Mucosa of stomach (tissue), 1 donor: Measurements from ENCODE around the gene ARAP2.

Experiments used
- H3K27me3 ChIP-seq: one replicate; pipeline ENCODE4 v1.7.0; 2013; ENCODE audit warnings: mild to moderate bottlenecking, low read length; ENCODE audit not compliant: control insufficient read depth, insufficient read depth
- H3K36me3 ChIP-seq: one replicate; pipeline ENCODE4 v1.7.0; 2013; ENCODE audit warnings: low read length; ENCODE audit not compliant: control insufficient read depth, insufficient read depth
- H3K4me1 ChIP-seq: one replicate; pipeline ENCODE4 v1.7.0; 2013; ENCODE audit warnings: mild to moderate bottlenecking, low read length; ENCODE audit not compliant: control insufficient read depth, insufficient read depth
- H3K4me3 ChIP-seq: one replicate; pipeline ENCODE4 v1.7.0; 2013; ENCODE audit warnings: low read length
- H3K9ac ChIP-seq: one replicate; pipeline ENCODE4 v1.7.0; 2013; ENCODE audit warnings: mild to moderate bottlenecking, low read length, moderate library complexity
- H3K9me3 ChIP-seq: one replicate; pipeline ENCODE4 v1.7.0; 2013; ENCODE audit warnings: mild to moderate bottlenecking, low read length, moderate library complexity; ENCODE audit not compliant: control insufficient read depth
- donor health status: Pancreatic carcinoma.

Gene ARAP2

DNA sequence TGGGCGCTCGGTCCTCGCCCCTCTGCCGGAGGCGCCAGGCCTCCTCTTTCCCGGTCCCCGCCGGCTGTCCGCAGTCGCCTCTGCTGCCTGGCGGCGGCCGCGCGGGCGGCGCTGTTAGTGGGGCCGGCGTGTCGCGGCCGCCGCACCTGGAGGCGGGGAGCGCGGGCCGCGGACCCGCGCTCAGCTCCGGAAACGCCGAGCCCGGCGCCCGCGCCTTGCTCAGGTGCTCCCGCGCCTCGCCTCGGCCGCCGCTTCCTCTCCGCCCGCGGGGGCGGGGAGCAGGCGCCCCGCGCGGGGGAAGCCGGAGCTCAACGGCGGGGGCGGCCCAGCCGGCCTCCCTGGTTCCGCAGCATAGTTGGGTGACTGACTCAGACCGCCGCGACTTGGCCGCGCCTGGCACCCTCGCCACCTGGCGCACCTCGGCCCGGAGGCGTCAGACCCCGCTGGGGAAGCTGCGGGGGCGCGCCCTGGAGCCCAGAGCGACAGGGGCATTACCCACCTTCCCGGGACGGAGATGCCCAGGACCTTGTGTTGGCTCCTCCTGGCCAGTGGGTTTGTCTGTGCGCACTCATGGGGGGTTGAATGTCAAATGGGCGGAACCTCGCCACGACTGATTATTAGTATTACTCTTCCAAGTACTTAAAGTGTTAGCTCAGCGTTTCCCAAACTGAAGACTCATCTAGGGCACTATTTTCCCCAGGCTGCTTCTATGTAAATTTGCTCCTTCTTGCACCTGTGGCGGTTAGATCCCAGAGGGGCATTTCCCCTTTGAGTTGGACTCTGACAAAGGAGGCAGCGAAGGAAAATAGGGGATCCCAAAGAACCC lies at the start of gene ARAP2:
ARAP2 (minus strand) TSS at position 258 of the 826 bp plus-strand sequence. CDS start 15,028 bp downstream, outside the sequence.
- no peaks in the 10 kb centered on the region for H3K4me1 ChIP-seq
- H3K9ac ChIP-seq: peak within 1 kb of the TSS; percentile 96
- H3K9me3 ChIP-seq: no peaks in the 10 kb centered on the region
- no peaks in the 10 kb centered on the region for H3K36me3 ChIP-seq
- peak within 1 kb of the TSS; percentile 61 for H3K4me3 ChIP-seq
- no peaks in the 10 kb centered on the region for H3K27me3 ChIP-seq

DNA sequence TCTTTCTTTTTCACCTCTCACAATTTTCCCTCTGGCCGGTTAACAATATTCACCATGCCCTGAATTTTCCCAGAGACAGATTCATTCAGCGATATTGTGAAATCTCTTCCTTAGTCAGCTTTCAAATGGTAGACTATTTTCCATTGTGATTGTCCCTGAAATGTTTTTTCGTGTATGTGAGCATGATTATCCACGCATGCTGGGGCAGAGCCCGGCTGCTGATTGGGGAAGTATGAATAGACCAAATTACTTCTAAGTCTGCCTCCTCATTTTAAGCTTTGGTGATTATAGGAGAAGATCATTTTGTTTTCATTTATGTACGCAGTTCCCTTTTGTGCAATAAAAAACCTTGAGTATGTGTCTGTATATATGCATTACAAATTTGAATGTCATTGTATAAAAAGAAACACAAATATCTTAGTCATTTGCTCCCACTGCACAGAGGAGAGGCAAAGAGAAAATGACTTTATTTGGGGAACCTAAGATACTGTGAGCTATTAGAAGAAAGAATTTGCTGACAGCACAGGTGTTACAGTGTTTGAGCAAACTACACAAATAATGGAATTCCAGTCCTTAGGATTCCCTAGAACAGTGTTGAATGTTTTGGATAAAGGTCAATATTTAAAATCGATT lies 48.4 kb upstream of the ARAP2 start:
- Histone ChIP-seq H3K9ac (no peak overlapping the region), H3K9me3 (no peaks in the 10 kb centered on the region), H3K27me3 (no peaks in the 10 kb centered on the region), H3K36me3 (no peaks in the 10 kb centered on the region), H3K4me1 (no peaks in the 10 kb centered on the region), H3K4me3 (no peak overlapping the region)

DNA sequence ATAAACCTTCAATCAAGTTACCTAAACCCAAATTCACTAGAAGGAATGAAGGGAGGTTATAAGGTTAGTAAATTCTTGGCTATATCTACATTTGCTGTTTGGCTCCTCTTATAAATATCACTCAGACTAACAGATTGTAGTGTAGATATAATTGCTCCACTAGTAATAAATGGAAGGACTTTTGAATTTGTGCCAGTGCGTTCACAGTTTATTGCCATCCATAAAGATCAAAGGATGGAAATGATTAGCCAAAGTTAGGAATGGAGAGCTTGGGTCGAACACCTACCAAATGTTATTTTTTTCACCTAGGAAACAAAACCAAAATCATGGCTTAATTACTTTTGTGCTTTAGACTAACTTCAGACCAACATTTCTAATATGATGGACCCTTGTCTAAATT lies 46.3 kb upstream of the ARAP2 start:
- H3K4me3 ChIP-seq: no peak overlapping the region
- no peaks in the 10 kb centered on the region for H3K4me1 ChIP-seq
- H3K9me3 ChIP-seq: no peaks in the 10 kb centered on the region
- no peaks in the 10 kb centered on the region for H3K27me3 ChIP-seq
- no peak overlapping the region for H3K9ac ChIP-seq
- H3K36me3 ChIP-seq: no peaks in the 10 kb centered on the region

GRCh38 chr4:36288731-36289426 lies 44.6 kb upstream of the ARAP2 start:
- Histone ChIP-seq H3K9ac (no peak overlapping the region), H3K27me3 (no peaks in the 10 kb centered on the region), H3K36me3 (no peaks in the 10 kb centered on the region), H3K9me3 (no peaks in the 10 kb centered on the region), H3K4me3 (no peak overlapping the region), H3K4me1 (no peaks in the 10 kb centered on the region)

DNA sequence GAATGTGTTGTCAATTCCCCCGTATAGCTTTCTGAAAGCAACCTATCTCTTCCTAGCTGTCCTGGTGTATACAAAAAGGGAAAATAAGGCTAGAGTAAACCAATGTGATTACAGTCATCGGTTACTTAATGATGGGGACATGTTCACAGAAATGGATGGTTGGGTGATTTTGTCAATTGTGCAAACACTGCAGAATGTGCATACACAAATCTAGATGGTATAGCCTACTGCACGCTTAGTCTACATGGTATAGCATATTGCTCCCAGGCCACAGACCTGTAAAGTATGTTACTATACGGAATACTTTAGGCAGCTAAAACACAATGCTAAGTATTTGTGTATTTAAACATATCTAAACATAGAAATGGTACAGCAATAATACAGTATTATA lies 42.2 kb upstream of the ARAP2 start:
- Histone ChIP-seq H3K9ac (no peak overlapping the region), H3K9me3 (no peaks in the 10 kb centered on the region), H3K27me3 (no peaks in the 10 kb centered on the region), H3K4me1 (peaks cover 5% of the 10 kb centered on the region), H3K4me3 (no peak overlapping the region), H3K36me3 (no peaks in the 10 kb centered on the region)

- Histone ChIP-seq H3K9me3 (no peaks in the 10 kb centered on the region), H3K4me1 (peaks cover 5% of the 10 kb centered on the region), H3K9ac (no peak overlapping the region), H3K36me3 (no peaks in the 10 kb centered on the region), H3K27me3 (no peaks in the 10 kb centered on the region), H3K4me3 (no peak overlapping the region)
These were observed 41.6 kb upstream of the ARAP2 start for GRCh38 chr4:36285784-36286480.

- no peaks in the 10 kb centered on the region for H3K27me3 ChIP-seq
- H3K36me3 ChIP-seq: no peaks in the 10 kb centered on the region
- H3K9ac ChIP-seq: no peak overlapping the region
- no peaks in the 10 kb centered on the region for H3K9me3 ChIP-seq
- peaks cover 9% of the 10 kb centered on the region for H3K4me1 ChIP-seq
- H3K4me3 ChIP-seq: no peak overlapping the region
These were observed 39.7 kb upstream of the ARAP2 start for GRCh38 chr4:36283912-36284465.

GRCh38 chr4:36282503-36283030 lies 38.3 kb upstream of the ARAP2 start:
- Histone ChIP-seq H3K27me3 (no peaks in the 10 kb centered on the region), H3K9ac (no peak overlapping the region), H3K36me3 (no peaks in the 10 kb centered on the region), H3K4me3 (no peak overlapping the region), H3K9me3 (no peaks in the 10 kb centered on the region), H3K4me1 (peaks cover 9% of the 10 kb centered on the region)

DNA sequence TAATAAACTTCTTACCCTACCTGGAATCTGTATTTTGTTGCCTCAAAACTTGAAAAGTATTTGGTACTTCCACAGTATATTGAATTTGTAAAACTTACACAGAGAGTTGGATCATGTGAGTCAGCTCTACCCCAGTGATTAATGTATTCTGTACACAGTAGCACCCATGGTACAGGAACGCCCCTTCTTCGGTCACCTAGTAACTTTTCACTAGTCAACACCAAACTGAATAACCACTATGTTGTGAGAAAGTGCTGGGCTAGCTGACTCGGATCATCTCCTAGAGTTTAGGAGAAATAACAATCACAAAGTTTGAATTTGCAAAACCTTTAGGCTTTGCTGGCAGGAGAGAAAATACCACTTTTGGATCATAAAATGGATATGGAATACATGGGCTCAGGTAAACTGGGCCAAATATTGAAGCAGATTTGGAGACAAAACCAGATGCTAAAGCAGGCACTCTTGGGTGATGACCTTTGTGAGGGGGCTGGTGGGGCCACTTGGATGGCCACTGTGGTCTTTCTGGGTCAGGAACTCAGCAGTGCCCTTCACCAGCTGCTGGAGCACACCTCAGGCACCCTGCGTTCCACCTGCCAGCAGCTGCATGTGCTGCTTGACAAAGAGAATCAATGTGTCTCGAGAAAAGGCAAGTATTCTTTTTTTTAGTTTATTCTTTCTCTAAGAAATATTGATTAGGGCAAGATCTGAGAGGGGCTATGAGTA lies 37.2 kb upstream of the ARAP2 start, which contains the start of gene DTHD1:
DTHD1 (plus strand) TSS at position 233 of the 723 bp plus-strand sequence; CDS start at position 376, 143 bp downstream.
- H3K9ac ChIP-seq: no peak within 1 kb of the TSS
- H3K4me1 ChIP-seq: peaks cover 9% of the 10 kb centered on the region
- H3K9me3 ChIP-seq: no peaks in the 10 kb centered on the region
- H3K27me3 ChIP-seq: no peaks in the 10 kb centered on the region
- no peaks in the 10 kb centered on the region for H3K36me3 ChIP-seq
- H3K4me3 ChIP-seq: no peak within 1 kb of the TSS

DNA sequence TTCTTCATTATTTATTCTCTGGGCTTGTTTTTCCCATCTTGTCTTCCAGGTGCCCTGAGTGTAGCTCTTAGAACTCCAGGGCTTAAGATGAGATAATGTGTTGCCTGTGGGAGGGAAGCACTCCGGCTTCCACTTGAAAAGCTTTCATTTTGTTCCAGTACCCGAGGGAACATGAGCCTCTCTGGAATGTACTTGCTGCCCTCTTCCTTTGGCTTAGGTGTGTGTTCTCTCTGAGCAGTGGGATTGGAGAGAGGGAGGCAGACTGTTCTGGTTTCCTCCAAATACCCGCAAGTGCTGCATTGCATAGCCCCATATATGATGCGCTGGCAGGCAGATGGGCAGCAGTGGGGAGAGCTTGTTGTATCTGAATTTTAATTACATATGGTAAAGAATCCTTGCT lies 36.2 kb upstream of the ARAP2 start:
- H3K9me3 ChIP-seq: no peaks in the 10 kb centered on the region
- H3K4me3 ChIP-seq: no peak overlapping the region
- no peaks in the 10 kb centered on the region for H3K36me3 ChIP-seq
- no peak overlapping the region for H3K9ac ChIP-seq
- no peaks in the 10 kb centered on the region for H3K27me3 ChIP-seq
- H3K4me1 ChIP-seq: peaks cover 9% of the 10 kb centered on the region

DNA sequence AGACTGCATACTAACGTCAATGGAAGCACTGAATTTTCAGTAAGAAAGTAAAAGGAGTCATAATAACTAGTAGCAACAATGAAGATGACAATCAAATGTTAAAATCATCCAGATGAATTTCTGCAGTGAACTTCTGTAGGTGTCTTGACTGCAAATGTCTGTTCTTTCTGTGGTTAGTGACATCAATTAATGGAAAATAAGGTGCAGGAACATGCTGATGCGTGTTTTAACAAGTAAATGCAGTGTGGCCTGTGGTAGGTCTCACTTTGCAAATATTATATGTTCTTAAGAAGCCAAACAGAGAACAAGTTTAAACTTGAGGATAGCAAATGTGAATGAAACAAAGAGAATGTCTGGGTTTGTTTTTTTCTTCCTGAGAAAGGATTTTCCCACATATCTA lies 34.5 kb upstream of the ARAP2 start:
- Histone ChIP-seq H3K4me3 (no peak overlapping the region), H3K9ac (no peak overlapping the region), H3K9me3 (no peaks in the 10 kb centered on the region), H3K4me1 (peaks cover 9% of the 10 kb centered on the region), H3K36me3 (no peaks in the 10 kb centered on the region), H3K27me3 (no peaks in the 10 kb centered on the region)
